GM19351 (cell line): Measurements from ENCODE around the gene CPT1C.
"Not testable (repeated sequence)": the region's sequence is repeated elsewhere in the genome, so short reads cannot be mapped to it uniquely, and the experiment has no call there.

ENCODE experiments used
- ATAC-seq: cut with Tn5 transposase; IDR thresholded peaks from one replicate; pipeline ENCODE4 v1.9.1; 2021; ENCODE audit warnings: mild to moderate bottlenecking, moderate library complexity; ENCODE audit not compliant: unreplicated experiment

The CPT1C gene

GRCh38 chr19:49700563-49700962, 9.6 kb downstream of the CPT1C start:
- no peak for ATAC-seq

- no peak for ATAC-seq
These were observed 10.4 kb downstream of the CPT1C start for GRCh38 chr19:49701271-49701786.

- no peak for ATAC-seq
These were observed 14.1 kb downstream of the CPT1C start for GRCh38 chr19:49704888-49705642.

- ATAC-seq: no peak
These were observed 15.0 kb downstream of the CPT1C start for GRCh38 chr19:49705919-49706318.

- ATAC-seq: no peak
These were observed 19.5 kb downstream of the CPT1C start for GRCh38 chr19:49710372-49710951.

- ATAC-seq: no peak
These were observed 21.5 kb downstream of the CPT1C start for GRCh38 chr19:49712397-49712859.

- no peak for ATAC-seq
These were observed 22.4 kb downstream of the CPT1C start for GRCh38 chr19:49713236-49713845.

GRCh38 chr19:49716154-49716553, 25.2 kb downstream of the CPT1C start:
- ATAC-seq: no peak

- no peak for ATAC-seq
These were observed 27.6 kb downstream of the CPT1C start for GRCh38 chr19:49718511-49718910.

- no peak for ATAC-seq
These were observed 28.1 kb downstream of the CPT1C start for GRCh38 chr19:49718991-49719390.

GRCh38 chr19:49719420-49719819, 28.5 kb downstream of the CPT1C start:
- ATAC-seq: not testable (repeated sequence)

- ATAC-seq: no peak
These were observed 36.5 kb downstream of the CPT1C start for GRCh38 chr19:49727217-49728030.

GRCh38 chr19:49730166-49730565, 39.2 kb downstream of the CPT1C start:
- ATAC-seq: no peak

- ATAC-seq: no peak
These were observed 47.4 kb downstream of the CPT1C start for GRCh38 chr19:49738268-49738667.

- ATAC-seq: no peak
These were observed 48.2 kb downstream of the CPT1C start for GRCh38 chr19:49739098-49739497.

- ATAC-seq: no peak
These were observed 49.0 kb downstream of the CPT1C start for GRCh38 chr19:49739933-49740332.

- ATAC-seq: no peak
These were observed 50.4 kb downstream of the CPT1C start for GRCh38 chr19:49741210-49741844.

- no peak for ATAC-seq
These were observed 54.0 kb downstream of the CPT1C start for GRCh38 chr19:49744946-49745381.

- no peak for ATAC-seq
These were observed 55.5 kb downstream of the CPT1C start for GRCh38 chr19:49746206-49746958.
